NCI-H1105 (cell line): ENCODE results near the gene TMEM60.
A peak's percentile ranks its signal among the peaks of the same experiment; 100 is the strongest.

ENCODE experiments used
- DNase-seq: peaks from one replicate; lab custom pipeline; 2025; lab: John Stamatoyannopoulos, UW

The TMEM60 gene

GRCh38 chr7:77770316-77770715 lies 27.9 kb downstream of the TMEM60 start:
- no peak for DNase-seq

GRCh38 chr7:77766801-77767605 lies 31.2 kb downstream of the TMEM60 start:
- no peak for DNase-seq

- no peak for DNase-seq
Measured at GRCh38 chr7:77765906-77766800, 32.1 kb downstream of the TMEM60 start.

- DNase-seq: no peak
Measured at GRCh38 chr7:77765481-77765880, 32.8 kb downstream of the TMEM60 start.

GRCh38 chr7:77760809-77761453 lies 37.3 kb downstream of the TMEM60 start:
- DNase-seq: no peak

GRCh38 chr7:77759294-77759889 lies 38.8 kb downstream of the TMEM60 start:
- peak; percentile 27 for DNase-seq

- no peak for DNase-seq
Measured at GRCh38 chr7:77757589-77757988, 40.6 kb downstream of the TMEM60 start.

GRCh38 chr7:77753173-77753572 lies 45.1 kb downstream of the TMEM60 start:
- no peak for DNase-seq

GRCh38 chr7:77752016-77752415 lies 46.2 kb downstream of the TMEM60 start:
- DNase-seq: no peak

GRCh38 chr7:77747718-77748117 lies 50.5 kb downstream of the TMEM60 start:
- no peak for DNase-seq

GRCh38 chr7:77747178-77747577 lies 51.1 kb downstream of the TMEM60 start:
- no peak for DNase-seq

GRCh38 chr7:77746824-77747165 lies 51.4 kb downstream of the TMEM60 start:
- no peak for DNase-seq

GRCh38 chr7:77746164-77746823 lies 51.9 kb downstream of the TMEM60 start:
- no peak for DNase-seq

- DNase-seq: no peak
Measured at GRCh38 chr7:77745746-77746145, 52.5 kb downstream of the TMEM60 start.
